ENCODE results near the gene OPRM1.

- TF ChIP-seq JUND (IDR thresholded peaks at IDR 0.05) (no peak), CTCF (IDR thresholded peaks at IDR 0.05; ENCODE audit: low read depth, low read length, missing input control) (no peak), SP1 (IDR thresholded peaks at IDR 0.05) (no peak), GABPA (IDR thresholded peaks at IDR 0.05 in 1 of 2, conservative IDR thresholded peaks at IDR 0.05 in 1 of 2) (no peak), YY1 (IDR thresholded peaks at IDR 0.05) (no peak), RAD21 (IDR thresholded peaks at IDR 0.05) (no peak), FOXA1 (IDR thresholded peaks at IDR 0.05) (no peak), MAX (IDR thresholded peaks at IDR 0.05) (no peak), RXRA (IDR thresholded peaks at IDR 0.05) (no peak), NR2F2 (IDR thresholded peaks at IDR 0.05) (no peak), HNF4A (conservative IDR thresholded peaks at IDR 0.05) (no peak)
- TF ChIP-seq, protein P1, sequence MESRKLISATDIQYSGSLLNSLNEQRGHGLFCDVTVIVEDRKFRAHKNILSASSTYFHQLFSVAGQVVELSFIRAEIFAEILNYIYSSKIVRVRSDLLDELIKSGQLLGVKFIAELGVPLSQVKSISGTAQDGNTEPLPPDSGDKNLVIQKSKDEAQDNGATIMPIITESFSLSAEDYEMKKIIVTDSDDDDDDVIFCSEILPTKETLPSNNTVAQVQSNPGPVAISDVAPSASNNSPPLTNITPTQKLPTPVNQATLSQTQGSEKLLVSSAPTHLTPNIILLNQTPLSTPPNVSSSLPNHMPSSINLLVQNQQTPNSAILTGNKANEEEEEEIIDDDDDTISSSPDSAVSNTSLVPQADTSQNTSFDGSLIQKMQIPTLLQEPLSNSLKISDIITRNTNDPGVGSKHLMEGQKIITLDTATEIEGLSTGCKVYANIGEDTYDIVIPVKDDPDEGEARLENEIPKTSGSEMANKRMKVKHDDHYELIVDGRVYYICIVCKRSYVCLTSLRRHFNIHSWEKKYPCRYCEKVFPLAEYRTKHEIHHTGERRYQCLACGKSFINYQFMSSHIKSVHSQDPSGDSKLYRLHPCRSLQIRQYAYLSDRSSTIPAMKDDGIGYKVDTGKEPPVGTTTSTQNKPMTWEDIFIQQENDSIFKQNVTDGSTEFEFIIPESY (IDR thresholded peaks at IDR 0.05) = no peak
- TF ChIP-seq, protein P2, sequence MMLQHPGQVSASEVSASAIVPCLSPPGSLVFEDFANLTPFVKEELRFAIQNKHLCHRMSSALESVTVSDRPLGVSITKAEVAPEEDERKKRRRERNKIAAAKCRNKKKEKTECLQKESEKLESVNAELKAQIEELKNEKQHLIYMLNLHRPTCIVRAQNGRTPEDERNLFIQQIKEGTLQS (IDR thresholded peaks at IDR 0.05) = no peak
- TF ChIP-seq, protein P3, sequence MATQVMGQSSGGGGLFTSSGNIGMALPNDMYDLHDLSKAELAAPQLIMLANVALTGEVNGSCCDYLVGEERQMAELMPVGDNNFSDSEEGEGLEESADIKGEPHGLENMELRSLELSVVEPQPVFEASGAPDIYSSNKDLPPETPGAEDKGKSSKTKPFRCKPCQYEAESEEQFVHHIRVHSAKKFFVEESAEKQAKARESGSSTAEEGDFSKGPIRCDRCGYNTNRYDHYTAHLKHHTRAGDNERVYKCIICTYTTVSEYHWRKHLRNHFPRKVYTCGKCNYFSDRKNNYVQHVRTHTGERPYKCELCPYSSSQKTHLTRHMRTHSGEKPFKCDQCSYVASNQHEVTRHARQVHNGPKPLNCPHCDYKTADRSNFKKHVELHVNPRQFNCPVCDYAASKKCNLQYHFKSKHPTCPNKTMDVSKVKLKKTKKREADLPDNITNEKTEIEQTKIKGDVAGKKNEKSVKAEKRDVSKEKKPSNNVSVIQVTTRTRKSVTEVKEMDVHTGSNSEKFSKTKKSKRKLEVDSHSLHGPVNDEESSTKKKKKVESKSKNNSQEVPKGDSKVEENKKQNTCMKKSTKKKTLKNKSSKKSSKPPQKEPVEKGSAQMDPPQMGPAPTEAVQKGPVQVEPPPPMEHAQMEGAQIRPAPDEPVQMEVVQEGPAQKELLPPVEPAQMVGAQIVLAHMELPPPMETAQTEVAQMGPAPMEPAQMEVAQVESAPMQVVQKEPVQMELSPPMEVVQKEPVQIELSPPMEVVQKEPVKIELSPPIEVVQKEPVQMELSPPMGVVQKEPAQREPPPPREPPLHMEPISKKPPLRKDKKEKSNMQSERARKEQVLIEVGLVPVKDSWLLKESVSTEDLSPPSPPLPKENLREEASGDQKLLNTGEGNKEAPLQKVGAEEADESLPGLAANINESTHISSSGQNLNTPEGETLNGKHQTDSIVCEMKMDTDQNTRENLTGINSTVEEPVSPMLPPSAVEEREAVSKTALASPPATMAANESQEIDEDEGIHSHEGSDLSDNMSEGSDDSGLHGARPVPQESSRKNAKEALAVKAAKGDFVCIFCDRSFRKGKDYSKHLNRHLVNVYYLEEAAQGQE (IDR thresholded peaks at IDR 0.05) = no peak
Observed at GRCh38 chr6:154245506-154245905, 206.5 kb downstream of the OPRM1 start.

Data from liver (tissue), 3 donors.